Smooth muscle cell of bladder (primary cell): ENCODE results near the gene NOX1. TPM values are rescaled to one million over a fixed set of nuclear protein-coding genes. Genes with fewer than 3 reads are reported as not detected.

Source experiments
- total RNA-seq: library from RNA; depleted of rRNA; stranded (reverse); fragments of >200 nt; gene quantifications from 2 replicates; pipeline ENCODE4 v1.2.3, GENCODE V29; 2014

The NOX1 gene
- total RNA-seq = 0.14 TPM in 1 of 2 replicates, not detected in the other

GRCh38 chrX:100874325-100874724 is at the start of gene NOX1:
Gene NOX1 (minus strand): TSS chrX:100874359. CDS start chrX:100874139, 220 bp downstream.

DNA sequence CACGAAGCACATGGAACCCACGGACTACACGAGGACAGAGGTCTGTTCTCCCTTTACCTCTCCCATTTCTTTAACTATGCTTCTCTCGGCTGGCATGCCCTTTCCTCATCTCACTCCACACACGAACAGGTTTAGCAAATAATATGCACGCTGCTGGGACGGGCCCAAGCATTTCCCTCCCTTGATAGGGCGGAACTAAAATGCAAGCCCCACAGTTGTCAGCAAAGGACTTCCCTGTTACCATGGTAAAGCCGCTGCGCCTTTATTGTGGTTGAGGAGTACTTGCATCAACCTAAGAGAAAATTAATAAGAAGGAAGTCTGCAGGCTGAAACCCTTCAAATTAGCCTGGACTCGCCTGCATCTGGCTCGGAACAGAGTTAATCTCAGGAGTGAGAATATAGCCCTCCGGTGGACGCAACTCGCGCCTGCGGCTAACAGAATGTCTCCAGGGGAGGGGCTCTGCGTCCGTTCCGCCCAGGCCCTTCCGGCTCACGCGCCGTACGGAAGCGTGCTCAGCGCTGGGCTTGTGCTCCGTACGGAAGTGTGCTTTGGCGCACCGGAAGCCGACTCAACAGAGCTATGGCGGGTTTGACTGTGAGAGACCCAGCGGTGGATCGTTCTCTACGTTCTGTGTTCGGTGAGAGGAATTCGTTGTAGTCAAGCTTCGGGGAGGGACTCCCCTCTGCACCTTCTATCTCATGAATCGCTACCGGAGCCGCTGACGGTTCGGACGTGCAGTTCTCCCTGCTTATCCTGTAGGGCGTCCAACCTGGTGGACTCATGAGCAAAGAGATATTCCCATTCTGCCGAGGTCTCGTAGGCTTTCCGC is 54.1 kb downstream of the NOX1 start, which contains the start of gene CSTF2:
TSS of gene CSTF2 (plus strand) at position 555 of the 830 bp plus-strand sequence. CDS start at position 581, 26 bp downstream.

Other genes starting within 250 kb of the NOX1 start
- gene TSPAN6, start 237.6 kb downstream of the NOX1 start, total RNA-seq = 25.9 and 30.0 TPM in 2 replicates
- 29.2 and 32.7 TPM in 2 replicates for gene SRPX2, start 230.2 kb downstream of the NOX1 start, total RNA-seq
- gene SYTL4, start 142.2 kb downstream of the NOX1 start, total RNA-seq = 4.3 and 5.5 TPM in 2 replicates
- gene CSTF2, start 54.0 kb downstream of the NOX1 start, total RNA-seq = 9.5 and 11.7 TPM in 2 replicates
- gene XKRX, start 54.6 kb upstream of the NOX1 start, total RNA-seq = under 0.01 TPM in 1 of 2 replicates, not detected in the other
- gene ARL13A, start 95.3 kb upstream of the NOX1 start, total RNA-seq = not detected in 2 replicates
- gene TRMT2B, start 177.8 kb upstream of the NOX1 start, total RNA-seq = 8.7 and 9.3 TPM in 2 replicates
- gene TMEM35A, start 204.5 kb upstream of the NOX1 start, total RNA-seq = 3.1 and 3.4 TPM in 2 replicates
- 2.8 and 3.1 TPM in 2 replicates for gene CENPI, start 223.8 kb upstream of the NOX1 start, total RNA-seq